ENCODE results near the gene SERGEF.

The SERGEF gene

DNA sequence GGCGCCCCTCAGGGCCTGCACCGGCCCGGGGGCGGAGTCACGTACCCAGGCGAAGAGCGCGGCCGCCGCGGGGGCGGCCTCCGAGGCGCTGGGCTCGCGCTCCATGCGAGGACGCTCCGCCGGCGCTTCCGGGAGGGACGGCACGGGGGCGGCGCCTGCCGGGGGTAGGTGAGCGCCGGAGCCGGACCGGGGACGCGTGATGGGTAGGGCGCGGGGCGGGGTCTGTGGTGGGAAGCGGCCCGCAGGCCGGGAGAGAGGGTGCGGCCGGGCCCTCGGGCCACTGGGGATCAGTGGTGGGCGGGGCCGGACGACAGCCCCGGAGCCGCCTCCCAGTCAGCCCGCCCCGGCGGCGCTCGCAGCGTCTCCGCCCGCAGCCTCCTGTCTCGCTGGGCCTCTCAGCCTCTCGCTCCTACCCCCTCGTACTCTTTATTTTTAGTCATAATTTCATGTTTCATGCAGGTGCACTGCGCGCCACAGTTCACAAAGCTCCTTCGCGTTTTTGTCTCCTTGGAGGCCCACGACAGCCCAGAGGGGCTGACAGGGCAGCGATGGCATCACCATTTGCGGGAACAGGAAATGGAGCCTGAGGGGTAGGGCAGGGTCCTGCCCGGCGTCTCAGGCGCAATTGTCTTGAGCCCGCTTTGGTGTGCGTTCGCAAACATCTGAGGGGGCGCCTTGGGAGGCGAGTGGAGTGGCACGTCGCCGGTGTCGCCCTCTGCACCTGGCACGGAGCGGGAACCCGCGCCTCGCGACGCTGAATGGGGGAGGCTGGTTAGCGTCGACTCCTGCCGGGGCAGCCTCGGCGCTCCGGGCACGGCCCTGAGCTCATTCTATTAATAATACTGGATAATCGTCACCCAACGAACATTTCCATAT is at the start of gene SERGEF:
Gene SERGEF, minus strand, starts transcription at position 142 of the 876 bp plus-strand sequence. Its CDS starts 37 bp downstream, at position 105.
- DNase-seq (ENCODE audit: low spot score), result peak; percentile 96

DNA sequence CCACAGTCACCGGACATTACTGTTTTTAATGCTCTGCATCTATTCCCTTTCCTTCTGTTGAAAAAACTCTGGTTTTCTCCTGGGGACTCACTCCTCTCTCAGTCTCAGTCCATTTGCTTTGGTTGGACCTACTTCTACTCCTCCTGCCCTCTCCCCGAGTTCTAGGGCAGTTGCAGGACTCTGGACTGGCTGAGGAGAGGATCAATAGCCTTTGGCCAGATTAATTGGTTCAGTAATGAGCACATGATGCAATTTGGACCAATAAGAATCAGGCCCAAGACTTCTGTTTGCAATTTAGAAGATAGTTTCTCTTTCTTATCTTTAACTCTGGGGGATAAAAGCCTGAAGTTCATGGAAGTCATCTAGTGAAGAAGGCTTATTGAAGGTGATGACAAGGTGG is 48.5 kb upstream of the SERGEF start:
- no peak for DNase-seq (ENCODE audit: low spot score)

DNA sequence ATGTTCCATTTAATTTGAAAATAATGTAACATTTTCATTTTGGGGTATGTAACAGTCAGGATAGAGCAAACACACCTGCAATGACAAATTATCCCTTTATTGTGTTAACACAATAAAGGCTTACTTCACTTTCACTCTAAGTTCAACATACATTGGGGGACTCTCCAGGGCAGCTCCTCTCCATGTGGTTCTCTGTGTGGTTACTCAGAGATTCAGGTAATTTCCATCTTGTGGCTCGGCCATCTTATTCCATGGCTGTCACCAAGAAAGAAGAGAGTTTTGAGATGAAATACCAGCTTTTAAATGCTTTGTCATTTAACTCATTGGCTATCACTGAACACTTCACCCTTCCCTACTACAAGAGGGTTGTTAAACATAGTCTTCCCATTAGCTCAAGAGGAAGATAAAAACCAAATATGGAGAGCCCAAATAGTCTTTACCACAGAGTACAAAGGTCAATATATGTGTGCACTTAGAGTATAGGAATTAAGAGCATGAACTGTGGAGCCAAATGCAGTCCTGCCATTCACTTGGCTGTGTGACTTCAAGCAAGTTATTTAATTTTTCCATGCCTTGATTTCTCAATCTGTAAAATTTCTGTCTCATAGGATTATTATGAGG is 43.8 kb upstream of the SERGEF start:
- DNase-seq (ENCODE audit: low spot score), result no peak

DNA sequence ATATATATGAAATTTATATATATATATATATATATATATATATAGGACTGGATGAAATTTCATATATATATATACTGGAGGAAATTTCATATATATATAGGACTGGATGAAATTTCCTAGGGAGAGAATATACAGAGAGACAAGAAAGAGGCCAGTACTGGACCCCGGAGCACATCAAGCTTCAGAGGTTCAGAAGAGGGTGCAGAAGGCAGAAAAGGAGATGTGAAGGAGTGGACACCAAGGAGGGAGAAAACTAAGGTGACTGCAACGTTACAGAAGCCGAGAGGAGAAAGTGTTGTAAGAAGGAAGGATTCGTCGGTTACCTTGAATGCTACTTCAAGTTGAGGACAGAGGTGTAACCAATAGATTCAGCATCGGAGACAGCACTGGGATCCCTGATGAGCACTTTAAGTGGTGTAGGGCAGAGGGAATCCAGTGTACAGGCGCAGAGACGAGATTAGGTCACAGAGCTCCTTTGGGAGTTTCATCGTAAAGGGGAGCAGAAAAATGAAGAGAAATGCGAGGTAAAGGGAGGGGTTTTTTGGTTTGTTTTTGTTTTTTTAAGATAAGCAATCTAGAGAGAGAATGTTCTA is 41.8 kb upstream of the SERGEF start:
- DNase-seq (ENCODE audit: low spot score), result no peak

DNA sequence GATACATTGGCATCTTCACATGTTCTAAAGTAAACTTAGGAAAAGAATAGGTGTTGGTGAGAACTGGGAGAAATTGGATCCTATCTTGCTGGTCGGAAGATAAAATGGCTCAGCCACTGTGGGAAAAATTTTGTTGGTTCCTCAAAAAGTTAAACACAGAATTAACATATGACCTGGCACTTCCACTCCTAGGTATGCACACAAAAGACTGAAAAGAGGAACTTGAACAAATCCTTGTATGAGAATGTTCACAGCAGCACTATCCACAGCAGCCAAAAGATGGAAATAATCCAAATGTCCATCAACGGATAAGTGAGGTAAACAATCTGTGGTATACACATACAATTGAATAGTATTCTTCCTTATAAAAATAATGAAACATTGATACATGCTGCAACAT is 38.0 kb upstream of the SERGEF start:
- DNase-seq (ENCODE audit: low spot score), result no peak

DNA sequence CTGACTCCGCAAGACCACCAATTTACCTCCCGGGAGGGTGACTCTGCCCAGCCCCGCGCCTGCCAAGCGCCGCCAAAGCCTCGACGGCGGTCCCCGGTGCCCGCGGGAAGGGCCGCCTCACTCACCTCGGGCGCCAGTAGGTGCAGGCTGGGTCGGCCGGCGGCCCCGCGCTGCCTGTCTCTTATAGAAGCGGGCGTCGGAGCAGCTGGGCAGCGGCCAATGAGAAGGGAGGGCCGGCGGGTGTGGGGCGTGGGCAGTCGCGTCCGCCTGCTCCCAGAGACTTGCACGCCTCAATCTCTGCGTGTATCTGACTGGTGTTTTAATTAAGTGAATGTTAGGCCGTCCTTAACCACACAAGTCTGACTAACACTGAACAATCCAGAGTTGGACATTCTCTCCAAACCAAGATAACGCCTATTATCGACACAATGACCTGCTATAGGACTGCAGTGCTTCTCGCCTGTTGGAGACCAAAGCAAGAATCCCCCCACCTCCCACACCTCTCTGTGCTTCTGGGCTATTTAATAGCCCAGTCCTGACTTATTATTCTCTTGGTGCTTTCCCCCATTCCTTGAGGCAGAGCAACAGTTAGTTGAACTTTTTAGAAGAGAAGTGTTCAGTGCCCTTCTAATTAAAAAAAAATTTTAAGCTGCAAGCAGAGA is 33.4 kb upstream of the SERGEF start, which contains the start of gene TPH1:
Gene TPH1, minus strand, starts transcription at position 154 of the 662 bp plus-strand sequence. CDS start 5,507 bp downstream, outside the sequence.
- DNase-seq (ENCODE audit: low spot score), result peak; percentile 62

DNA sequence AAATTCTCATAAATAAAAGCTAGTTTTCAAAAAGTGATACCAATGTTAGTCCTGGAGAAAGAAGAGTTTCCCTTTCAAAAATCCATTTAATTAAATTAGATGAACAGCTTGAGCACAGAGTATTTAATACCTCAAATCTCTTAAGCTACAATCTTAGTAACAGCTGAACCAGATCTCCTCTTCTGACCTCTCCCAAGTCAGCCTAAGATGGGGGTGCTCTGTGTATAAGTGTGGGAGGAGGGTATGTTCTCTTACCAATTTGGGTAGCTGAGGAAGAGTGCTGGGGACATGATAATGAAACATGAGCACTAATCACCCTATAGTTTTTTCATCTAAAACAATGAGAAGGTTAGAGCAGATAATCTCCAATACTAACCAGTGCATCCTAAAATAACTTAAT is 23.6 kb upstream of the SERGEF start:
- no peak for DNase-seq (ENCODE audit: low spot score)

DNA sequence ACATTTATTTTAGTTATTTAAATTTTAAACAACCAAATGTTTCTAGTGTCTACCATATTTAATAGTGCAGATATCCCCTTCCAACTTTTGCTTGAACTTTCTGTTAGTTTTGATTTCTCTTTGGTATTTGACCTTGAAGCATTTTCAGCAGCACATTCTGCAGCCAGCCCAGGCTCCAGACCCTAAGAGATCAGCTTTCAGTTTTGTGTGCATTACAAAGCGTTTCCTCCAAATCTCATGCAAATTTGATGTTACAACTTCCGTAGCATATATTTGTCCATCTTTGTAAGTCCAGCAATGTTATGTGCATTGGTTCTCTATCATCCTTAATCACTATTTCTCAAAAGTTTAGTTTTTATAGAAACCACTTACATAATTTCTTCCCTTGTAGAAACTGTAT is 14.6 kb upstream of the SERGEF start:
- DNase-seq (ENCODE audit: low spot score), result no peak

DNA sequence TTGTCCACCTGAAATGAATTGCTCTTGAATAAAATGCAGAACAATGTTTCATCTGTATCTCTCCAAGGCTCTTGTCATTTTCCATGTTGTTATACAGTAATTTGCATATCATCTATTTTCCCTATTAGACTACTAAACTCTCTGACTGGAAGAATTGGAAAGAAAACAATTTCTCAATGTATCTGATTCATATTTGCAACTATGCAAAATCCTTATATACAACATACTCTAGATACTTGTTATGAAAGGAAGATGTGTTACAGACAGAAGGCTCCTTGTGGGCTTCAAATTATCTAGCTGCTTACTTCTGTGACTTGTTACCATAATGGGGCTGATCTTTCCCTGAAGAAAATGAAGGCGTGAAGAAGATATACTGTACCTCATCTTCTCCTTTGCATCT is 9.6 kb upstream of the SERGEF start:
- no peak for DNase-seq (ENCODE audit: low spot score)

DNA sequence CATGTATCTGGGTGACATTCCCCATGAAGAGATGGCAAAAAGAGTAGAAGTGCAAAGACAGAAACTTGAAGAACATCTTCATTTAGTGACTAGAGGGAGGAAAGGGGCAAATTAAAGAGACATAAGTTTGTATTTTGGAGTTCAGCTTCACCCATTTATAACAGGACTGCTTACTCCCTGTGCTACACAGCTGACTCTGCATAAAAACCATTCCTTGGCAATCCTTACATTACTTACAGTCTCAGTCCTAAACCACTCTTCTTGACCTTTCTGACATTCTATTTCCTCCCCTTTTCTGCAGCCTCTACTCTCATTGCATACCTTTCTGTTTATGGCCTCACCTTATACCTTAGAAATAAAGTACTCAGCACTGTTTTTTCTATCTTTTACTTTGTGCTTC is 6.8 kb upstream of the SERGEF start:
- no peak for DNase-seq (ENCODE audit: low spot score)

DNA sequence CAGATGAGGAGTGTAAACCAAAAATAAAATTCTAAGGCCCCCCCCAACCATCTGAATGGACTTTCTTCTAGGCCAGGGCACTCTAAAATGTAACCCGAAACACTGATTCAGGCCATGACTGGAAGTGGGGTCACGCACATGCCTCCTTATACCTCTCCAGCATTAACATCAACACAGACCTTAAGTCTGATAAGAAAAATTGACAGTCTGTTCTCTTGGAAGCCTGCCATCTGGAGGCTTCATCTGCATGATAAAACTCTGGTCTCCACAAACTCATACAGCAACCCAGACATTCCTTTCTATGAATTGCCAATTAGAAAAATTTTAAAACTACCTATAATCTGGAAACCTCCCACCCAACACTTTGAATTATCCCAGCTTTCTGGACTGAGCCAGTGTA is 3.9 kb upstream of the SERGEF start:
- no peak for DNase-seq (ENCODE audit: low spot score)

DNA sequence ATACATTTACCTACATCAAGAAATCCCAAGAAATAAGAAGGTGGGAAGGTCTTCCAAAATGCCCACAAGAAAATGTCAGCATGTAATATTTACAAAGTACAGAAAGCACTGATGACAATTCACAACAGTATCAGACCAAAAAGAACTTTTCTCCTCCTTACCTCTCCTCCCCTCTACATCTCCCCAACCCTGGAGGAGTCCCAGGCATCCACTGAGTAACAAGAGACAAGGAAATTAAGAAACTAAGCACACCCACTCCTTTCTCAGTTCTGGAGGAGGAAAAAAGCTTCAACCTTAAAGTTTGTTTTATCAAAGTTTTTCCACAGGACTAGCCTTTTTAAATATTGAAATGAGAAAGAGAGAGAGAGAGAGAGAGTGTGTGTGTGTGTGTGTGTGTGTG is 2.0 kb upstream of the SERGEF start:
- no peak for DNase-seq (ENCODE audit: low spot score)

DNA sequence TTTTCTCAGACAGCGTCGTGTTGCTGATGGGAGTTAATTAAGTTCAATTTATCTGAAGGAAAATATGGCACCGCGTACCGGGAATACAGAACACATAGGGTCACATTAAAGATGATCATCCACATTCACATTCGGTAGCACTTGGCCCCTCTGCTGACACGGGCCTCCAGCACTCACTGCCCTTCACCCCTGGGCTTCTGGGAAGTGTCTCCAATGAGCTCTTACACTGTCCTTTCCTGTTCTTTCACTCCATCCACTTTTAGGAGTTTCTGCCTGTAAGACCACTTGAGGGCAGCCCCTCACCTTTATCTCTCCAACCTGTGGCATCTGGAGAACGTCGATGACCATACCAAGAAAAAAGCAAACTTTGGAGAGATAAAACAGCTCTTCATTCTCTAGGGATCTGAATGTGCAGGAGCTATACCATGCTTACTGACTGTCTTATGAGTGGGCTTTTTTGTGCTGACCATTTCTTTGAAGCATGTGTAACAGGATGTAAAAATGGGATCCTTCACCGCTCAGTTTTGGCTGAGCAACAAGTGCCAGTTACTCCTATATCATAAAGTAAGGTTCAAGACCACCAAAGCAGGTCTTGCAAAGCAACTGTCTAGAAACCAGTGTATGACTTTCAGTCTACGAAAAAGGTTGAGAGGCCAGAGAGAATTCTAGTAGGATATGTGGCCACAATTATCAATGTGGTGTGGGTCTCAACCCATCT is 1.1 kb upstream of the SERGEF start:
- DNase-seq (ENCODE audit: low spot score), result no peak

DNA sequence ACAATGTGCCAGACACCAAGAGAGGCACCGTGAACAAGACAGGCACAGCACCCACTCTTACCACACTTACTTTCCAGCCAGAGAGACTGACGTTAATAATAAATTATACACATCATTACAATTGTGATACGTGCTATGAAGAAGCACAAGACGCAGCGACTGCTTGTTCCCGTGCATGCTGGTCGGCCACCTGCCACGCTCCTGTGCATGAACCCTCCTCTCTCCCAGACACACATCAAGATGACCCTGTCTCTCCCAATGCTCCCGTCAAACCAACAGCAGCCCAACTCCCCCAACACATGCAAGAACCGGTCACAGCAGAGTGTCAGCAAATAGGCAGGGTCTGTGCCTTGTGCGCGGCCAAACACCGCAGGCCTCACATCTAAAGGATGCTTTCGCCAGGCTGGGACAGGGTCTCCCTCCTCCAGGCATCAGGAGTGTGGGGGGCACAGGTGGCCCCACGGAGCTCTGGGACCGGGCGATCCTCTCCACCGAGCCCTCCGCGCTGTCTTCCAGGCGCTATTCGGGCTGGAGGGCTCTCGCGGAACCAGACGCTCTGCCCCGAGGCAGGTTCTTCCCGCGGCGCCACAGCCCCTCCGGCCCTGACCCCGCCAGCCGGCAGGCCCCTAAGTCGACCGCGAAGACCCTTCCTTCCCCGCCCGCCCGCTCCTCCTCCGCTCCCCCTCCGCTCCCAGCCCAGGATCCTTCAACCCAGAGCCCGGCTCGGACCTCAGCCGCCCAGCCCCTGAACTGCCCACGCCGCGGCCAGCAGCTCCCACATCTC is 533 bp downstream of the SERGEF start:
- peak; percentile 24 for DNase-seq (ENCODE audit: low spot score)

DNA sequence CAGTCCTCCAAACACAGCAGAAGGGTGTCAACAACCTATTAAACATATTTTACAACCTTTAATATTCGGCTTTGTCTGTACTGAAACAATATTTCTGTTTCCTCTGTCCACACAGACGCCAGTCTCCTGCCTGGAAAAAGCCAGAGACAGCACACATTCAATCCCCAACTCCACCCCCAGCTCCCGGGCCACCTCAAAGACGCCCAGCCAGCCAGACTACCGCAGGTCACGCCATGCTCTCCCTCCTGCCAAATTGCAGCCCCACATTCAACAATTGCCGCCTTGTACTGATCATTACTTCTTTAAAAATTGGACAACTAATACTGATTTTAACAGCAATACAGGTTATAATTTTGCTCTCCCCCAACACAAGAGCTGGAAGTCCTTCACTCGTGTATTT is 1.2 kb downstream of the SERGEF start:
- no peak for DNase-seq (ENCODE audit: low spot score)

DNA sequence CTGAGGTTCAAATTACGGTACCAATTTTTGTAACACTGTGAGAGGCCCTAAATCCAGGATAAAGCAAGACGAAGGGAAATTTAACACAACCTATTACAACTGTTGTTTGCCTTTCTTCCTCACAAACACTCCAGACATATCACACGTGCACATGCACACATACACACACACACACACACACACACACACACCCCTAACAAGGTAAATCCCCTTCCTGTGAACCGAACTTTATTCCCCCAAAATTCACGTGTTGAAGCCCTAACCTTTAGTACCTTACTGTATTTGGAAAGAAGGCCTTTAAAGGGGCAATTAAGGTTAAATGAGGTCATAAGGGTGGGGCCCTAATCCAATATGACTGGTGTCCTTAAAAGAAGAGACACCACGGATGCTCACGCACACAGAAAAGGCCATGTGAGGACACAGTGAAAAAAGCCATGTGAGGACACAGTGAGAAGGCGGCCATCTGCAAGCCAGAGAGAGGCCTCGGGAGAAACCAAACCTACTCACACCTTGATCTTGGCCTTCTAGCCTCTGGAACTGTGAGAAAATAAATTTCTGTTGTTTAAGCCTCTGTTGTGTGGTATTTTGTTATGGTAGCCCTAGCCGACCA is 1.8 kb downstream of the SERGEF start:
- no peak for DNase-seq (ENCODE audit: low spot score)

DNA sequence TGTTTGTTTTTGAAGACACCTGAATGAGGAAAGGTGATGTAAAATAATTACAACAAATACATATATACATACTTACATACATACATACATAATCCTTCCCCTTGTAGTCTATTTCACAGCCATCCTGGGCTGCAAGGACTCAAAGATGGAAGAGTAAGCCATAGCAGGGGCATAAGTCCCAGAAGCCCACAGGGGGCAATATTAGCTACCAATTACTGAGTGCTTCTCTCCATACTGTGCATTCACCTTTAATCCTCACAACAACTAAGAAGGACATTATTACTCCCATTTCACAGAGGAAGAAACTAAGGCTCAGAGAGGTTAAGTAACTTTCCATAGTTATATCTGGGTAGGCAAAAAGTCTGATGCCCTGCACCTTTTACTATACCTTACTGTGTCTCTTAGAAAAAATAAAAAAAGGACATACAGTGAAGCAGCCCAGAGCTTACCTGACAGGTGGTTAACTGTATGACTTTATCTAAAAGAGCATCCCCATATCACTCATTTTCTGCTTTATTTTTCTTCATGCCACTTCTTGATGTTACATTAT is 2.7 kb downstream of the SERGEF start:
- no peak for DNase-seq (ENCODE audit: low spot score)

DNA sequence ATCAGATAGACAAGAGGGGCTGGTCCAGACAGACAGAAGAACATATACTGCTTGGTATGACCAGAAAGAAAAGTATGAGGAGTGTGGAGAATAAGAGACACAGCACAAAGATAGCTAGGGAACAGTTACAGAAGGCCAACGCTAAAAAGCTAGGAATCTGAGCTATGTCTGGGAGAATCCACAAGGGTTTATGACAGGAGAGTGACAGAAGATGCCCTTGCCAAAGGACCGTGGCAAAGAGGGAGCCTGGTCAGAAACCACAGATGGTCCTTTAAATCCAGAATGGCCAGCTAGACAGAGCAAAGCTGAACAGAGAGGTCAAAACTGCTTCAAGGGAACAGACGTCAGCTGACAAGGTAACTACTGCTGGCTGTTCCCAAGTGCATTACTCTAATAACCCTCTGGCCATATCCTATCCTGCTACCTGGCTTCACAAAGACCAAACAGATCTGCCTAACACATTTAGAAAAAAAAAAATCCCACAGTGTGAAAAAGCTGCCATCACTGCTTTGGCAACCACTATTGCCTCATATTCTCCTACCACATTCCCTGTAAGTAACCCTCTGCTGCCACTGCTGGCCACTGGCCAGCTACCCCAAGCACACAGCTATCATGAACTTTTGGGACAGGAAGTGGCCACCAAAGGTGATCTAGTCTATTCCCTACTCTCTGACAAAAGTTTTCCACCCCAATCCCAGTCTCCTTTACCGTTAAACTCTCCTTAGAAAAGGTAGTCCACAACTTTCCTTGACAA is 7.3 kb downstream of the SERGEF start:
- DNase-seq (ENCODE audit: low spot score), result peak; percentile 12

DNA sequence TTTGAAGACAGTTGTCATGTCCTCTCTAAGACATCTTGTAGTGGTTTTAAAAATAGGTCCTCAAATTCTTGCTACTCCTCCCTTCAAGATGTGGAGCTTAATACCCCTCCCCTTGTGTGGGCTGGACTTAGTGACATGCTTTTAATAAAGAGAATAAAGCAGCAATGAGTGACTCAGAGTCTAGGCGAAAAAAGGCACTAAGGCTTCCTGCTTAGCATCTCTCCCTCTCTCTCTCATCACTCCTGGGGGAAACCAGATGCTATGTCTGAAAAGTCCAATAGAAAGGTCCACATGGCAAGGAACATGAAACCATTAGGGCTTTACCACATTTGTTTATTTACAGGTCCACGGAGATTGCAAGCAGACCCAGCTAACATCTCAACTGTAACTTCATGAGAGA is 11.7 kb downstream of the SERGEF start:
- DNase-seq (ENCODE audit: low spot score), result no peak

DNA sequence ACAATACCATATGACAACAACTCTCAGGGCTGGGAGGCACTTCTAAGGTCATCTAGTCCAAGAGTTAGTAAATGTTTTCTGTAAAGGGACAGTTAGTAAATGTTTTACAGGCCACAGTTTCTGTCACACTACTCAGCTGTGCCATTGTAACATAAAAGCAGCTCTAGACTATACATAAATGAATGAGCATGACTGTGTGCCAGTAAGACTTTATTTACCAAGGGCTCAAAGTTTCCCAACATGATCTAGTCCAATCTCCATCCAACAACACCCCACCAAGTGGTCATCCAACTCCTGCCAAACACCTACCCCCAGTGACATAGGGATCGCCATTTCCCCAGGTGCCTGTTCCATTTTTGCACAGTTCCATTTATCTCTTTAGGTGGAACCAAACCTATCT is 12.1 kb downstream of the SERGEF start:
- DNase-seq (ENCODE audit: low spot score), result no peak
